RWPE2 (cell line): ENCODE measurements around the gene CCDC30.
"Not testable (repeated sequence)": the region's sequence is repeated elsewhere in the genome, so short reads cannot be mapped to it uniquely, and the experiment has no call there.

Experiments used
- ATAC-seq: fragments of 200-7000 bp; cut with Tn5 transposase; 3 replicates; pipeline ENCODE4 v1.9.1; 2021; ENCODE audit warnings: low read depth
- DNase-seq: peaks from one replicate; pipeline ENCODE4 v3.0.0-alpha.2; 2020; ENCODE audit warnings: low spot score
- H3K27ac ChIP-seq: fragments of 450-650 bp; 2 replicates; pipeline ENCODE4 v1.5.1; 2017; ENCODE audit warnings: mild to moderate bottlenecking; ENCODE audit not compliant: poor library complexity, severe bottlenecking
- H3K27me3 ChIP-seq: fragments of 250-450 bp; sonication (Bioruptor Pico); 2 replicates; pipeline ENCODE4 v1.5.1; 2021; ENCODE audit warnings: mild to moderate bottlenecking, moderate library complexity; ENCODE audit not compliant: insufficient read depth, poor library complexity, severe bottlenecking
- H3K36me3 ChIP-seq: fragments of 250-450 bp; sonication (Bioruptor Pico); 2 replicates; pipeline ENCODE4 v1.5.1; 2020; ENCODE audit warnings: low read depth, mild to moderate bottlenecking, moderate library complexity
- H3K4me1 ChIP-seq: fragments of 250-450 bp; sonication (Bioruptor Pico); 2 replicates; pipeline ENCODE4 v1.5.1; 2021; ENCODE audit warnings: mild to moderate bottlenecking, moderate library complexity; ENCODE audit not compliant: insufficient read depth, poor library complexity, severe bottlenecking
- H3K4me3 ChIP-seq: fragments of 250-450 bp; sonication (Bioruptor Pico); 2 replicates; pipeline ENCODE4 v1.5.1; 2021; ENCODE audit warnings: mild to moderate bottlenecking, moderate library complexity; ENCODE audit not compliant: severe bottlenecking
- H3K9me3 ChIP-seq: fragments of 250-450 bp; sonication (Bioruptor Pico); 2 replicates; pipeline ENCODE4 v1.5.1; 2021; ENCODE audit warnings: mild to moderate bottlenecking, moderate library complexity; ENCODE audit not compliant: severe bottlenecking
- TF ChIP-seq, protein P1 (sequence below): fragments of 450-650 bp; IDR thresholded peaks from one replicate; pipeline ENCODE4 v1.5.1; 2017; ENCODE audit warnings: mild to moderate bottlenecking, moderate library complexity; ENCODE audit not compliant: poor library complexity, severe bottlenecking

CCDC30 gene

DNA sequence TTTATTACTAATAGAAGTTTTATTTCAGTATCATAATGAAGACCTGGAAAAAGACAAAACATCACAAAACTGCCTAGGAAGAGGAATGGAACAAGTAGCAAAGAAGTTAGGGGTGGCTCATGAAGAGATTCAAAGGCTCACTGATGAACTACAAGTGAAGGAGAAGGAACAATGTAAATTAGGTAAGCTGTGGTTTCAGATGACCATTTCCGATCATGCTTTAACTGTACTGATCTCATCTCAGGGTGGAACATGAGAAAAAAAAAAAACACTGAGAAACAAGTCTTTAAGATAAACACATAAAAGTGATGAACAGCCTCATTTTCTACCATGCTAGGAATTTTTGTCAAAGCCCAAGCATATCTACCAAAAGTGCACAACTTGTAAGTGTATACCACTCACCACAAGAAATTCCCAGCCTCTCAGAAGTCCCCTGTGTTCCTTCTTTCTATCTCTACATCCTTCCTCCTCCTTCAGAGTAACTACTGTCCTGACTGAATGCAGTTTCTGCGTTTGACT, 19.6 kb downstream of the CCDC30 start:
- no peak for DNase-seq
- Histone ChIP-seq H3K27me3 (no peaks in the 10 kb centered on the region), H3K9me3 (no peaks in the 10 kb centered on the region), H3K4me1 (no peaks in the 10 kb centered on the region), H3K27ac (no peak overlapping the region), H3K4me3 (no peak overlapping the region), H3K36me3 (no peaks in the 10 kb centered on the region)
- TF ChIP-seq, protein P1, sequence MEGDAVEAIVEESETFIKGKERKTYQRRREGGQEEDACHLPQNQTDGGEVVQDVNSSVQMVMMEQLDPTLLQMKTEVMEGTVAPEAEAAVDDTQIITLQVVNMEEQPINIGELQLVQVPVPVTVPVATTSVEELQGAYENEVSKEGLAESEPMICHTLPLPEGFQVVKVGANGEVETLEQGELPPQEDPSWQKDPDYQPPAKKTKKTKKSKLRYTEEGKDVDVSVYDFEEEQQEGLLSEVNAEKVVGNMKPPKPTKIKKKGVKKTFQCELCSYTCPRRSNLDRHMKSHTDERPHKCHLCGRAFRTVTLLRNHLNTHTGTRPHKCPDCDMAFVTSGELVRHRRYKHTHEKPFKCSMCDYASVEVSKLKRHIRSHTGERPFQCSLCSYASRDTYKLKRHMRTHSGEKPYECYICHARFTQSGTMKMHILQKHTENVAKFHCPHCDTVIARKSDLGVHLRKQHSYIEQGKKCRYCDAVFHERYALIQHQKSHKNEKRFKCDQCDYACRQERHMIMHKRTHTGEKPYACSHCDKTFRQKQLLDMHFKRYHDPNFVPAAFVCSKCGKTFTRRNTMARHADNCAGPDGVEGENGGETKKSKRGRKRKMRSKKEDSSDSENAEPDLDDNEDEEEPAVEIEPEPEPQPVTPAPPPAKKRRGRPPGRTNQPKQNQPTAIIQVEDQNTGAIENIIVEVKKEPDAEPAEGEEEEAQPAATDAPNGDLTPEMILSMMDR: no peak
- no peak for ATAC-seq

- Histone ChIP-seq H3K36me3 (no peaks in the 10 kb centered on the region), H3K9me3 (no peaks in the 10 kb centered on the region), H3K27ac (no peak overlapping the region), H3K4me3 (no peak overlapping the region), H3K4me1 (no peaks in the 10 kb centered on the region), H3K27me3 (no peaks in the 10 kb centered on the region)
- ATAC-seq (peak; percentile 68), DNase-seq (no peak)
- TF ChIP-seq, protein P1: no peak
Observed at GRCh38 chr1:42484382-42484781, 21.3 kb downstream of the CCDC30 start.

DNA sequence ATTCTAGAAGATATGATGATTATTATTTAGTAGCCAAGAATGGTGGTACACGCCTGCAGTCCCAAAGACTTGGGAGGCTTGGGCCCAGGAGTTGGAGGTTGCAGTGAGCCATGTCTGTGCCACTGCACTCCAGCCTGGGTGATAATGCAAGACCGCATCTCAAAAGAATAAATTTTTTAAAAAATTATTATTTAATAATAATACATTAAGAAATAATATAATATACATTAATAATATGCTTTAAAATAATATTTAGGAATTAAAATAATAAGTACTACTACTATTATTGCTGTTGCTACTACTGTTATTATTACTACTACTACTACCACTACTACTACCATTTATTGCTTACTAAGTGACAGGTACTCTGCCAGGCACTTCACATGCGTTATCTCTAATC, 27.2 kb downstream of the CCDC30 start:
- no peak overlapping the region for H3K27ac ChIP-seq

GRCh38 chr1:42502031-42502430, 38.9 kb downstream of the CCDC30 start:
- not testable (repeated sequence) for H3K27ac ChIP-seq, H3K4me1 ChIP-seq, H3K36me3 ChIP-seq, H3K27me3 ChIP-seq, ATAC-seq, H3K4me3 ChIP-seq, DNase-seq
- H3K9me3 ChIP-seq: peaks cover 28% of the 10 kb centered on the region

More for the DNA sequence above, 27.2 kb downstream of the CCDC30 start:
- DNase-seq (no peak), ATAC-seq (no peak)
- Histone ChIP-seq H3K27me3 (no peaks in the 10 kb centered on the region), H3K4me1 (no peaks in the 10 kb centered on the region), H3K36me3 (no peaks in the 10 kb centered on the region), H3K9me3 (no peaks in the 10 kb centered on the region), H3K4me3 (no peak overlapping the region)
- TF ChIP-seq, protein P1: no peak

DNA sequence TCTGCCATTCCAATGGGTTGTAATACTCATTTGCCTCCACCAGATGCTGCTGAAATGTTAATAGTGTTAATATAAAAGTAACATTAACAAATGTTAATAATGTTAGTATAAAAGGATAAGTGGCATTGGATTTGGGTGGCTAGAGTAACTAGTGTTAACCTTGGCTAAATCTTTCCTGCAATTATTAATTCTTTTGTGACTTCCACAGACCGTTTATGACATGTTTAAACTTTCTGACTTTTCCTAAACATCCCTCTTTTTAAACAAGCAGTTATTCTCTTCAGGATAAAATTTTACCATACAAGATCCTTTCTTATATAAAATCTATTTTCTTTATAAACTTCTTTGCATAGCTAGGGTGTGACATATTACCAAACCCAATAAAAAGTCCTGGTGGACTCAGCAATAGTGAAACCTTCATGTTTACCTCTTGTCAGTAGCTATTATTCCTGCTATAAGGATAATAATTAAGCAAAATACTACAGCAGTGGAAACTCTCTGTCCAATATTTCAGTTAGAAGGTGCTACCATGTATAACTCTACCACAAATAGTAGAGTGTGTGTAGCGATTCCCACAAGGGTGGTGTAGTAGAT, 41.5 kb downstream of the CCDC30 start:
- Histone ChIP-seq H3K36me3 (no peaks in the 10 kb centered on the region), H3K9me3 (peaks cover 36% of the 10 kb centered on the region), H3K27me3 (no peaks in the 10 kb centered on the region), H3K4me3 (no peak overlapping the region), H3K4me1 (no peaks in the 10 kb centered on the region), H3K27ac (no peak overlapping the region)
- ATAC-seq (no peak), DNase-seq (no peak)
- TF ChIP-seq, protein P1: no peak
